PC-3 (cell line): ENCODE measurements around the gene MAML3. TPM values are rescaled to one million over a fixed set of nuclear protein-coding genes. Genes with fewer than 3 reads are reported as not detected.
A peak's percentile ranks its signal among the peaks of the same experiment; 100 is the strongest.

Experiments
- ATAC-seq: fragments of 200-7000 bp; cut with Tn5 transposase; 2 replicates; pipeline ENCODE4 v1.9.1; 2020; ENCODE audit warnings: mild to moderate bottlenecking, moderate library complexity
- BruUV-seq: library from RNA; stranded (reverse); fragments of 400-500 nt; replicated peaks from 2 replicates; lab custom pipeline; 2021; lab: Mats Ljungman, UMichigan
- CTCF ChIA-PET: fragments of 300-600 bp; sonication (Branson Sonifier 250); formaldehyde crosslinking; loops from one replicate; lab custom pipeline; 2022; ENCODE audit warnings: antibody characterized with exemption; lab: Charles Lee
- POLR2A ChIA-PET: fragments of 300-600 bp; sonication (Branson Sonifier 250); formaldehyde crosslinking; loops from one replicate; lab custom pipeline; 2022; ENCODE audit warnings: antibody characterized with exemption; ENCODE audit not compliant: unreplicated experiment; lab: Charles Lee
- DNase-seq: peaks from one replicate; pipeline ENCODE4 v3.0.0-alpha.2; 2015
- H2AFZ ChIP-seq: fragments of 300-600 bp; sonication (generic); 2 replicates; pipeline ENCODE4 v1.6.0; 2016; ENCODE audit warnings: antibody characterized with exemption, low read length
- H3F3A ChIP-seq: fragments of 300-600 bp; sonication (generic); one replicate; pipeline ENCODE4 v1.6.0; 2017; ENCODE audit warnings: antibody characterized with exemption, low read length, control low read depth, mild to moderate bottlenecking; ENCODE audit not compliant: unreplicated experiment
- H3K27ac ChIP-seq: fragments of 300-600 bp; sonication (generic); 2 replicates; pipeline ENCODE4 v1.5.1; 2016; ENCODE audit warnings: mild to moderate bottlenecking, low read length
- H3K27me3 ChIP-seq: fragments of 300-600 bp; sonication (generic); 2 replicates; pipeline ENCODE4 v1.6.1; 2016; ENCODE audit warnings: low read length, mixed read lengths
- H3K36me3 ChIP-seq: fragments of 300-600 bp; sonication (generic); 2 replicates; pipeline ENCODE4 v1.6.1; 2016; ENCODE audit warnings: low read depth, mixed run types, low read length, mixed read lengths
- H3K4me1 ChIP-seq: fragments of 300-600 bp; sonication (generic); 2 replicates; pipeline ENCODE4 v1.5.1; 2016; ENCODE audit warnings: low read length; ENCODE audit not compliant: insufficient read depth
- H3K4me2 ChIP-seq: fragments of 300-600 bp; sonication (generic); 2 replicates; pipeline ENCODE4 v1.6.0; 2016; ENCODE audit warnings: low read length
- H3K4me3 ChIP-seq: fragments of 300-600 bp; sonication (generic); 2 replicates; pipeline ENCODE4 v1.5.1; 2016; ENCODE audit warnings: mild to moderate bottlenecking, low read length, mixed read lengths
- H3K79me2 ChIP-seq: fragments of 300-600 bp; sonication (generic); 2 replicates; pipeline ENCODE4 v1.6.1; 2017; ENCODE audit warnings: low read length, mixed read lengths
- H3K9ac ChIP-seq: fragments of 300-600 bp; sonication (generic); 2 replicates; pipeline ENCODE4 v1.6.0; 2016; ENCODE audit warnings: mild to moderate bottlenecking, low read length
- H3K9me2 ChIP-seq: fragments of 300-600 bp; sonication (generic); replicated peaks from 2 replicates; pipeline ENCODE4 v1.6.1; 2016; ENCODE audit warnings: mixed run types, low read length, mixed read lengths
- H3K9me3 ChIP-seq: fragments of 300-600 bp; sonication (generic); 2 replicates; pipeline ENCODE4 v1.6.1; 2016; ENCODE audit warnings: low read length, mixed read lengths
- H4K20me1 ChIP-seq: fragments of 300-600 bp; sonication (generic); 2 replicates; pipeline ENCODE4 v1.6.1; 2016; ENCODE audit warnings: low read length, mixed read lengths
- EZH2 ChIP-seq: fragments of 300-600 bp; sonication (generic); IDR thresholded peaks from one replicate; pipeline ENCODE4 v1.6.1; 2017; ENCODE audit warnings: antibody characterized with exemption, mild to moderate bottlenecking, low read length; ENCODE audit not compliant: unreplicated experiment
- EZH2phosphoT487 ChIP-seq: fragments of 300-600 bp; sonication (generic); IDR thresholded peaks from 2 replicates; pipeline ENCODE4 v1.6.1; 2018; ENCODE audit warnings: mild to moderate bottlenecking, antibody characterized with exemption, low read length, borderline replicate concordance
- intact Hi-C: fragments of 100-400 bp; cut with micrococcal nuclease; formaldehyde crosslinking; loops from 2 replicates; pipeline ENCODE4 v1.9.0; 2023
- total RNA-seq: library from RNA; depleted of rRNA; stranded (reverse); fragments of >200 nt; gene quantifications from 2 replicates; pipeline ENCODE4 v1.2.3, GENCODE V29; 2014
- TF ChIP-seq, protein P1 (sequence below): fragments of 300-600 bp; sonication (generic); conservative IDR thresholded peaks from 2 replicates; pipeline ENCODE4 v1.5.1; 2017; ENCODE audit warnings: antibody characterized with exemption, low read depth, mild to moderate bottlenecking, low read length

The MAML3 gene
- total RNA-seq, 1 experiment from 2014 or later, result 4.3 TPM

DNA sequence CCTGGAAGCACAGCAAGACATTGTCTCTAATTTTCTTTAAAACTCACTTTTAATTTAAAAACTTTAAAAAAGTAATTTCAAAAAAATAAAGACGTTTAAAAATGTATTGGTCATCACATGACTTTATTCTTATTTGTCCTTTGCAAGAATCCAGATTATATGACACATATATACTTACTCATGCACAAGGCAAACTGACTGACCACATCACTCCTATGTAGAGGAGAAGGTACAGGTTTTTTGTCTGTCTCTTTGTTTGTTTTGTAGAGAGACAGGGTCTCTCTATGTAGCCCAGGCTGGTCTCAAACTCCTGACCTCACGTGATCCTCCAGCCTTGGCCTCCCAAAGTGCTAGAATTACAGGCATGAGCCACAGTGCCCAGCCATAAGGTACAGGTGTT is 28.6 kb downstream of the MAML3 start:
- no peaks in the 10 kb centered on the region for H3K9me3 ChIP-seq
- H3K27ac ChIP-seq, result no peak overlapping the region
- no peaks in the 10 kb centered on the region for H3K36me3 ChIP-seq
- ChIA-PET POLR2A (no interaction called here), CTCF (no interaction called here)
- no TSS peak for BruUV-seq
- DNase-seq, result peak; percentile 52
- intact Hi-C loops, result no loop called here
- no peak overlapping the region for H3K9ac ChIP-seq
- H4K20me1 ChIP-seq, result no peaks in the 10 kb centered on the region
- H2AFZ ChIP-seq, result no peak overlapping the region
- peak; percentile 90 for ATAC-seq
- peaks cover 7% of the 10 kb centered on the region; the same call in 1 of the 2 replicates for H3K79me2 ChIP-seq
- H3F3A ChIP-seq, result no peaks in the 10 kb centered on the region
- TF ChIP-seq EZH2phosphoT487 (no peak), EZH2 (no peak)
- TF ChIP-seq, protein P1, sequence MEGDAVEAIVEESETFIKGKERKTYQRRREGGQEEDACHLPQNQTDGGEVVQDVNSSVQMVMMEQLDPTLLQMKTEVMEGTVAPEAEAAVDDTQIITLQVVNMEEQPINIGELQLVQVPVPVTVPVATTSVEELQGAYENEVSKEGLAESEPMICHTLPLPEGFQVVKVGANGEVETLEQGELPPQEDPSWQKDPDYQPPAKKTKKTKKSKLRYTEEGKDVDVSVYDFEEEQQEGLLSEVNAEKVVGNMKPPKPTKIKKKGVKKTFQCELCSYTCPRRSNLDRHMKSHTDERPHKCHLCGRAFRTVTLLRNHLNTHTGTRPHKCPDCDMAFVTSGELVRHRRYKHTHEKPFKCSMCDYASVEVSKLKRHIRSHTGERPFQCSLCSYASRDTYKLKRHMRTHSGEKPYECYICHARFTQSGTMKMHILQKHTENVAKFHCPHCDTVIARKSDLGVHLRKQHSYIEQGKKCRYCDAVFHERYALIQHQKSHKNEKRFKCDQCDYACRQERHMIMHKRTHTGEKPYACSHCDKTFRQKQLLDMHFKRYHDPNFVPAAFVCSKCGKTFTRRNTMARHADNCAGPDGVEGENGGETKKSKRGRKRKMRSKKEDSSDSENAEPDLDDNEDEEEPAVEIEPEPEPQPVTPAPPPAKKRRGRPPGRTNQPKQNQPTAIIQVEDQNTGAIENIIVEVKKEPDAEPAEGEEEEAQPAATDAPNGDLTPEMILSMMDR, result no peak
- no peaks in the 10 kb centered on the region for H3K9me2 ChIP-seq
- no peak overlapping the region for H3K4me2 ChIP-seq
- H3K4me3 ChIP-seq, result no peak overlapping the region
- no peaks in the 10 kb centered on the region for H3K27me3 ChIP-seq
- peaks cover 8% of the 10 kb centered on the region for H3K4me1 ChIP-seq

DNA sequence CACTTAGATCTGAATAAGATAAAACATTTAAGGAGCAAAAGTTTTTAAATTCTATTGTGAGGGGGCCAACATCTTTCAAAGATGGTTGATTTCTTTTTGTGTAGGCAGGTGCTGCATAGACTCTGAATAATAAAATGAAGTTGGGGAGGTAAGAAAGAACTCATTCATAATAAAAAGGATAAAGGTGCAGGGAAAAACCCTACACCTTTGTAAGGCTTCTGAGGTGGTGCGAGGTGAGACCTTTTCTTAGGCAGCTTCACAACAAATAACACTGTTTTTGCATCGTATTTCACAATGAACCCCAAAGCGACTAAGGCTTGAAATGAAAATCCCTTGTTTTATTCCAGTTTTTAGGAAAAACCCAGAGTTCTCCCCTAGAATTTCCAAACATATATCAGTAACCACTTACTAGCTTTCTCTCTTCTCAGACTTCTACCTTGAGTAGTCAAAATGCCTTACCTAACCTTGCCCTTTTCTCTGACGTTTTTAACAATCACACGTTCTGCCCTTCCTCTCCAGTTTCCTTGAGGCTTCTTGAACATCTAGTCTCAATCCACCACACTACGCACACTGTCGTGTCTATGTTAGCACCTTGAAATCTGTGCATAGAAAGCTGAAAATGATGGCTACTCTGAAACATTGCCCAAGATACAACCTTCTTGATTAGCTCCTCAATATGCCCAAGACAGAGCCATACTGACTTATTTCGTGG is 30.2 kb downstream of the MAML3 start:
- no peaks in the 10 kb centered on the region for H3K9me2 ChIP-seq
- ATAC-seq, result no peak
- no peaks in the 10 kb centered on the region for H3K27me3 ChIP-seq
- no peak overlapping the region for H3K27ac ChIP-seq
- DNase-seq, result no peak
- no peaks in the 10 kb centered on the region for H3F3A ChIP-seq
- intact Hi-C loops, result no loop called here
- no peak overlapping the region for H3K4me3 ChIP-seq
- TF ChIP-seq, protein P1, result no peak
- no peak for TF ChIP-seq EZH2
- TF ChIP-seq EZH2phosphoT487, result no peak
- peaks cover 3% of the 10 kb centered on the region; the same call in 1 of the 2 replicates for H3K4me1 ChIP-seq
- no TSS peak for BruUV-seq
- POLR2A ChIA-PET, result interaction anchor here (0.7 kb wide), 1 partner anchor 156 kb away, joined by 18 read pairs; no protein-coding TSS in a partner anchor
- no peak overlapping the region for H2AFZ ChIP-seq
- no peak overlapping the region for H3K4me2 ChIP-seq
- H3K36me3 ChIP-seq, result no peaks in the 10 kb centered on the region
- no peaks in the 10 kb centered on the region for H3K9me3 ChIP-seq
- CTCF ChIA-PET, result no interaction called here
- H4K20me1 ChIP-seq, result no peaks in the 10 kb centered on the region
- H3K9ac ChIP-seq, result no peak overlapping the region
- H3K79me2 ChIP-seq, result 0 out of 2 replicates have a peak, but pooled peaks cover under 1% of the 10 kb centered on the region

DNA sequence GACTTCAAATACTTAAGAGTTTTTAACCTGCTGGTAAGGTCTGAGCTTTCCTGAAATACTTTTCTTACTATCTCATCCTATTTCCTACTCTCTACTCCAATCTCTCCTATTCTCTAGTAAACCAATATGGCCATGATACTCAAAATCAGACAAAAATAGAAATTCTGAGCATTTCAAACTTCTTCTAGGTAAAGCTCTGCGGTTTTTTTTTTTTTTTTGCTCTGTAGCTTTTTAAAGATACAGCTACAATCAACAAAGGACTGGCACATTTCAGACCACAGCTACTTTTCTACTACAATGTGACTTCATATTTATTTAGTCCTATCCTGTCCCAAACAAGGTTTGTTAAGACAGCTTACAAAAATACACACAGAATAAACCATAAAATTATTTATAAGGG is 31.1 kb downstream of the MAML3 start:
- no peak overlapping the region for H2AFZ ChIP-seq
- CTCF ChIA-PET, result no interaction called here

More for the DNA sequence above, 31.1 kb downstream of the MAML3 start:
- POLR2A ChIA-PET, result interaction anchor here (0.7 kb wide), 1 partner anchor 155 kb away, joined by 18 read pairs; no protein-coding TSS in a partner anchor
- DNase-seq (no peak), ATAC-seq (no peak)
- intact Hi-C loops, result no loop called here
- H3K36me3 ChIP-seq, result no peaks in the 10 kb centered on the region
- H3K4me2 ChIP-seq, result no peak overlapping the region
- peaks cover 3% of the 10 kb centered on the region; the same call in 1 of the 2 replicates for H3K4me1 ChIP-seq
- TF ChIP-seq EZH2phosphoT487 (no peak), EZH2 (no peak)
- TF ChIP-seq, protein P1, result no peak
- H3K9me2 ChIP-seq, result no peaks in the 10 kb centered on the region
- H3K27ac ChIP-seq, result no peak overlapping the region
- H3K9ac ChIP-seq, result no peak overlapping the region
- no peaks in the 10 kb centered on the region for H3F3A ChIP-seq
- no peak overlapping the region for H3K4me3 ChIP-seq
- H3K27me3 ChIP-seq, result no peaks in the 10 kb centered on the region
- BruUV-seq, result no TSS peak
- no peaks in the 10 kb centered on the region for H3K9me3 ChIP-seq
- no peaks in the 10 kb centered on the region for H3K79me2 ChIP-seq
- no peaks in the 10 kb centered on the region for H4K20me1 ChIP-seq
